SK-N-SH treated with all-trans-retinoic acid at 6 μM for 48 hours (cell line): ENCODE data around the gene FIBP.

Experiments
- ATAC-seq: fragments of 200-7000 bp; cut with Tn5 transposase; 3 replicates; pipeline ENCODE4 v1.9.1; 2020; ENCODE audit warnings: mild to moderate bottlenecking, moderate library complexity
- BACH2 ChIP-seq: fragments of 250-450 bp; sonication (Bioruptor Pico); IDR thresholded peaks from 2 replicates; pipeline ENCODE4 v1.9.0; 2021; ENCODE audit warnings: mild to moderate bottlenecking, borderline replicate concordance
- CSDC2 ChIP-seq: fragments of 250-450 bp; sonication (Bioruptor Pico); IDR thresholded peaks from 2 replicates; pipeline ENCODE4 v1.5.0; 2020; ENCODE audit warnings: mild to moderate bottlenecking, moderate library complexity
- ESRRG ChIP-seq: fragments of 250-450 bp; sonication (Bioruptor Pico); IDR thresholded peaks from 2 replicates; pipeline ENCODE4 v1.6.1; 2021; ENCODE audit warnings: mild to moderate bottlenecking
- GLIS3 ChIP-seq: fragments of 250-450 bp; sonication (Bioruptor Pico); IDR thresholded peaks from 2 replicates; pipeline ENCODE4 v1.5.0; 2020; ENCODE audit warnings: mild to moderate bottlenecking, moderate library complexity
- ISL1 ChIP-seq: fragments of 250-450 bp; sonication (Bioruptor Pico); IDR thresholded peaks from 2 replicates; pipeline ENCODE4 v2.1.2; 2022; ENCODE audit warnings: mild to moderate bottlenecking, moderate library complexity
- OSR1 ChIP-seq: fragments of 250-450 bp; sonication (Bioruptor Pico); IDR thresholded peaks from 2 replicates; pipeline ENCODE4 v1.8.0; 2022; ENCODE audit warnings: moderate library complexity, mild to moderate bottlenecking, inconsistent platforms
- RARB ChIP-seq: fragments of 250-450 bp; sonication (Bioruptor Pico); IDR thresholded peaks from 2 replicates; pipeline ENCODE4 v1.8.0; 2021; ENCODE audit warnings: mild to moderate bottlenecking, moderate library complexity
- SNAI2 ChIP-seq: fragments of 250-450 bp; sonication (Bioruptor Pico); IDR thresholded peaks from 2 replicates; pipeline ENCODE4 v1.5.0; 2020; ENCODE audit warnings: mild to moderate bottlenecking, moderate library complexity
- TCF4 ChIP-seq: fragments of 250-450 bp; sonication (Bioruptor Pico); IDR thresholded peaks from 2 replicates; pipeline ENCODE4 v1.8.0; 2021; ENCODE audit warnings: mild to moderate bottlenecking, moderate library complexity, borderline replicate concordance
- TOX ChIP-seq: fragments of 250-450 bp; sonication (Bioruptor Pico); IDR thresholded peaks from 2 replicates; pipeline ENCODE4 v1.8.0; 2021; ENCODE audit warnings: mild to moderate bottlenecking, moderate library complexity, borderline replicate concordance
- ZC3H10 ChIP-seq: fragments of 250-450 bp; sonication (Bioruptor Pico); IDR thresholded peaks from 2 replicates; pipeline ENCODE4 v1.5.1; 2021; ENCODE audit warnings: mild to moderate bottlenecking, moderate library complexity
- ZFP3 ChIP-seq: fragments of 250-450 bp; sonication (Bioruptor Pico); IDR thresholded peaks from 2 replicates; pipeline ENCODE4 v1.5.0; 2020; ENCODE audit warnings: mild to moderate bottlenecking, moderate library complexity
- ZFP30 ChIP-seq: fragments of 450-650 bp; formaldehyde crosslinking; IDR thresholded peaks from 2 replicates; pipeline ENCODE4 v1.5.0; 2022; ENCODE audit warnings: mild to moderate bottlenecking, moderate library complexity
- ZNF565 ChIP-seq: fragments of 450-650 bp; formaldehyde crosslinking; conservative IDR thresholded peaks from 2 replicates; pipeline ENCODE4 v1.5.0; 2020; ENCODE audit warnings: low read depth, mild to moderate bottlenecking, moderate library complexity
- ZNF70 ChIP-seq: fragments of 450-650 bp; formaldehyde crosslinking; IDR thresholded peaks from 2 replicates; pipeline ENCODE4 v1.5.0; 2020; ENCODE audit warnings: mild to moderate bottlenecking, moderate library complexity
- ZNF8 ChIP-seq: fragments of 450-650 bp; formaldehyde crosslinking; IDR thresholded peaks from 2 replicates; pipeline ENCODE4 v1.5.0; 2020; ENCODE audit warnings: mild to moderate bottlenecking, moderate library complexity
- TF ChIP-seq, protein P1 (sequence below): fragments of 250-450 bp; sonication (Bioruptor Pico); IDR thresholded peaks from 2 replicates; pipeline ENCODE4 v1.5.1; 2020; ENCODE audit warnings: low read depth, mild to moderate bottlenecking, moderate library complexity
- TF ChIP-seq, protein P2 (sequence below): fragments of 250-450 bp; sonication (Bioruptor Pico); IDR thresholded peaks from 2 replicates; pipeline ENCODE4 v1.8.0; 2021; ENCODE audit warnings: low read depth, mild to moderate bottlenecking, moderate library complexity, borderline replicate concordance
- TF ChIP-seq, protein P3 (sequence below): fragments of 250-450 bp; sonication (Bioruptor Pico); IDR thresholded peaks from 2 replicates; pipeline ENCODE4 v1.5.0; 2020; ENCODE audit warnings: mild to moderate bottlenecking, moderate library complexity
- TF ChIP-seq, protein P4 (sequence below): fragments of 250-450 bp; sonication (Bioruptor Pico); IDR thresholded peaks from 2 replicates; pipeline ENCODE4 v1.5.1; 2021; ENCODE audit warnings: mild to moderate bottlenecking, moderate library complexity
- TF ChIP-seq, protein P5 (sequence below): fragments of 250-450 bp; sonication (Bioruptor Pico); IDR thresholded peaks from 2 replicates; pipeline ENCODE4 v1.8.0; 2020; ENCODE audit warnings: mild to moderate bottlenecking, moderate library complexity, borderline replicate concordance

The FIBP gene

DNA sequence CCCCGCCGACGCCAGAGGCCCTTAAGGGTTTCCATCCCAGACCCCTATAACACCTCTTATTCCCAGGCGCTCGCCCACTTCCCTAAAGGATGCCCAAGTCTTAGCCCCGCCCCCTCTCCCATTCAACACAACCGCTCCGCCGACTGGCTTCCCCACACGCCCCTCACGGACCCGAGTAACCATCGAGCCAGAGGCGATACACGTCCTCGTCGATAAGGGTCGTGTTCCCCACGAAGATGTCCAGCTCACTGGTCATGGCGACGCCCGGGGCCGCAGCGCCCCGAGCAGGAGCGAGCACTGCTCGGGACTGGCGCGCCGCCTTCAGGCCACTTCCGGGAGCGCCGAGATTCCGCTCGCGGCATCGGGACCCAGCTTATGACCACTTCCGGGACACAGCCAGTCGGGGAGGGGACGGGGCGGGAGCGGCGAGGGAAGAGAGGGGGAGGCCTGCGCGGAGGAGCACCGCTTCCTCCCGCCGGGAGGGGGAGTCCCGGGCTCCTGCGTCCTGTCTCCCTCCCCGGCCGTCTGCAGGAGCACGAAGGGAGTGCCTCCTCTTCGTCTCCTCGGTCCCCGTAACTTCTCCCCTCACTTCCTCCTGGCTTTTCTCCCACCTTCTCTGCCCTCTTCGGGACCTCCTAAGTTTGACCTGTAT lies at the start of gene FIBP:
TSS of gene FIBP (minus strand) at position 309 of the 652 bp plus-strand sequence. CDS start at position 256, 53 bp downstream.
- peak; percentile 73 for ATAC-seq
- no peak for TF ChIP-seq RARB (CRISPR knock-in tag)
- TF ChIP-seq, protein P1, sequence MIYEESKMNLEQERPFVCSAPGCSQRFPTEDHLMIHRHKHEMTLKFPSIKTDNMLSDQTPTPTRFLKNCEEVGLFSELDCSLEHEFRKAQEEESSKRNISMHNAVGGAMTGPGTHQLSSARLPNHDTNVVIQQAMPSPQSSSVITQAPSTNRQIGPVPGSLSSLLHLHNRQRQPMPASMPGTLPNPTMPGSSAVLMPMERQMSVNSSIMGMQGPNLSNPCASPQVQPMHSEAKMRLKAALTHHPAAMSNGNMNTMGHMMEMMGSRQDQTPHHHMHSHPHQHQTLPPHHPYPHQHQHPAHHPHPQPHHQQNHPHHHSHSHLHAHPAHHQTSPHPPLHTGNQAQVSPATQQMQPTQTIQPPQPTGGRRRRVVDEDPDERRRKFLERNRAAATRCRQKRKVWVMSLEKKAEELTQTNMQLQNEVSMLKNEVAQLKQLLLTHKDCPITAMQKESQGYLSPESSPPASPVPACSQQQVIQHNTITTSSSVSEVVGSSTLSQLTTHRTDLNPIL: no peak
- TF ChIP-seq ZFP3 (CRISPR knock-in tag): 0 out of 2 replicates have a peak, but pooled peaks have one; percentile 15
- no peak for TF ChIP-seq GLIS3
- TF ChIP-seq ISL1: no peak
- TF ChIP-seq TOX (CRISPR knock-in tag): no peak
- TF ChIP-seq ZNF565 (CRISPR knock-in tag): no peak
- TF ChIP-seq, all 23 proteins: peak for 1

DNA sequence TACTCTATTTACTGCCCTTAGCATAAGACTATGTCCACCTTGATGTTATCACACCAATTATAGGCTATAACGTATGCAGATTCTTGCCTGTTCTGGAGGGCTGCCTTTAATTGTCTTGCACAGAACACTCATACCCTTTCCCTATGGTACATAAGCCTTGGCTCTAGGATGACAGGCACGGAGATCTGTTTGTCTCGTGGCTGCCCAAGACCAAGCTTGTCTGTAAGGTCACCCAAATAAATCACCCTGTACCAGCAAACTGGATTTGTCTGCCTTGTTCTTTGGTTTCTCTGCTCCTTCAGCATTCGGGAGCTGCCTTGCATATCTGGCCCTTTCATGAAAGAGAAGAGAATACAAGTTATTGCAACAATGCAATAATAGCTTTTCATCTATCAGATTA lies 49.5 kb upstream of the FIBP start:
- TF ChIP-seq ESRRG (no peak), OSR1 (CRISPR knock-in tag) (no peak), CSDC2 (CRISPR knock-in tag) (no peak), TCF4 (CRISPR knock-in tag) (no peak), ZNF8 (no peak), TOX (CRISPR knock-in tag) (no peak), ZNF70 (CRISPR knock-in tag) (no peak), ISL1 (no peak), ZFP30 (CRISPR knock-in tag) (no peak), ZC3H10 (no peak), SNAI2 (CRISPR knock-in tag) (no peak), ZNF565 (CRISPR knock-in tag) (no peak), ZFP3 (CRISPR knock-in tag) (no peak), RARB (CRISPR knock-in tag) (no peak)
- TF ChIP-seq, protein P2, sequence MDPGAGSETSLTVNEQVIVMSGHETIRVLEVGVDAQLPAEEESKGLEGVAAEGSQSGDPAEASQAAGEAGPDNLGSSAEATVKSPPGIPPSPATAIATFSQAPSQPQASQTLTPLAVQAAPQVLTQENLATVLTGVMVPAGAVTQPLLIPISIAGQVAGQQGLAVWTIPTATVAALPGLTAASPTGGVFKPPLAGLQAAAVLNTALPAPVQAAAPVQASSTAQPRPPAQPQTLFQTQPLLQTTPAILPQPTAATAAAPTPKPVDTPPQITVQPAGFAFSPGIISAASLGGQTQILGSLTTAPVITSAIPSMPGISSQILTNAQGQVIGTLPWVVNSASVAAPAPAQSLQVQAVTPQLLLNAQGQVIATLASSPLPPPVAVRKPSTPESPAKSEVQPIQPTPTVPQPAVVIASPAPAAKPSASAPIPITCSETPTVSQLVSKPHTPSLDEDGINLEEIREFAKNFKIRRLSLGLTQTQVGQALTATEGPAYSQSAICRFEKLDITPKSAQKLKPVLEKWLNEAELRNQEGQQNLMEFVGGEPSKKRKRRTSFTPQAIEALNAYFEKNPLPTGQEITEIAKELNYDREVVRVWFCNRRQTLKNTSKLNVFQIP (CRISPR knock-in tag): no peak
- TF ChIP-seq, protein P3, sequence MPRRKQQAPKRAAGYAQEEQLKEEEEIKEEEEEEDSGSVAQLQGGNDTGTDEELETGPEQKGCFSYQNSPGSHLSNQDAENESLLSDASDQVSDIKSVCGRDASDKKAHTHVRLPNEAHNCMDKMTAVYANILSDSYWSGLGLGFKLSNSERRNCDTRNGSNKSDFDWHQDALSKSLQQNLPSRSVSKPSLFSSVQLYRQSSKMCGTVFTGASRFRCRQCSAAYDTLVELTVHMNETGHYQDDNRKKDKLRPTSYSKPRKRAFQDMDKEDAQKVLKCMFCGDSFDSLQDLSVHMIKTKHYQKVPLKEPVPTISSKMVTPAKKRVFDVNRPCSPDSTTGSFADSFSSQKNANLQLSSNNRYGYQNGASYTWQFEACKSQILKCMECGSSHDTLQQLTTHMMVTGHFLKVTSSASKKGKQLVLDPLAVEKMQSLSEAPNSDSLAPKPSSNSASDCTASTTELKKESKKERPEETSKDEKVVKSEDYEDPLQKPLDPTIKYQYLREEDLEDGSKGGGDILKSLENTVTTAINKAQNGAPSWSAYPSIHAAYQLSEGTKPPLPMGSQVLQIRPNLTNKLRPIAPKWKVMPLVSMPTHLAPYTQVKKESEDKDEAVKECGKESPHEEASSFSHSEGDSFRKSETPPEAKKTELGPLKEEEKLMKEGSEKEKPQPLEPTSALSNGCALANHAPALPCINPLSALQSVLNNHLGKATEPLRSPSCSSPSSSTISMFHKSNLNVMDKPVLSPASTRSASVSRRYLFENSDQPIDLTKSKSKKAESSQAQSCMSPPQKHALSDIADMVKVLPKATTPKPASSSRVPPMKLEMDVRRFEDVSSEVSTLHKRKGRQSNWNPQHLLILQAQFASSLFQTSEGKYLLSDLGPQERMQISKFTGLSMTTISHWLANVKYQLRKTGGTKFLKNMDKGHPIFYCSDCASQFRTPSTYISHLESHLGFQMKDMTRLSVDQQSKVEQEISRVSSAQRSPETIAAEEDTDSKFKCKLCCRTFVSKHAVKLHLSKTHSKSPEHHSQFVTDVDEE: no peak
- TF ChIP-seq, protein P4, sequence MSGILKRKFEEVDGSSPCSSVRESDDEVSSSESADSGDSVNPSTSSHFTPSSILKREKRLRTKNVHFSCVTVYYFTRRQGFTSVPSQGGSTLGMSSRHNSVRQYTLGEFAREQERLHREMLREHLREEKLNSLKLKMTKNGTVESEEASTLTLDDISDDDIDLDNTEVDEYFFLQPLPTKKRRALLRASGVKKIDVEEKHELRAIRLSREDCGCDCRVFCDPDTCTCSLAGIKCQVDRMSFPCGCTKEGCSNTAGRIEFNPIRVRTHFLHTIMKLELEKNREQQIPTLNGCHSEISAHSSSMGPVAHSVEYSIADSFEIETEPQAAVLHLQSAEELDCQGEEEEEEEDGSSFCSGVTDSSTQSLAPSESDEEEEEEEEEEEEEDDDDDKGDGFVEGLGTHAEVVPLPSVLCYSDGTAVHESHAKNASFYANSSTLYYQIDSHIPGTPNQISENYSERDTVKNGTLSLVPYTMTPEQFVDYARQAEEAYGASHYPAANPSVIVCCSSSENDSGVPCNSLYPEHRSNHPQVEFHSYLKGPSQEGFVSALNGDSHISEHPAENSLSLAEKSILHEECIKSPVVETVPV: no peak
- TF ChIP-seq, protein P1: no peak

DNA sequence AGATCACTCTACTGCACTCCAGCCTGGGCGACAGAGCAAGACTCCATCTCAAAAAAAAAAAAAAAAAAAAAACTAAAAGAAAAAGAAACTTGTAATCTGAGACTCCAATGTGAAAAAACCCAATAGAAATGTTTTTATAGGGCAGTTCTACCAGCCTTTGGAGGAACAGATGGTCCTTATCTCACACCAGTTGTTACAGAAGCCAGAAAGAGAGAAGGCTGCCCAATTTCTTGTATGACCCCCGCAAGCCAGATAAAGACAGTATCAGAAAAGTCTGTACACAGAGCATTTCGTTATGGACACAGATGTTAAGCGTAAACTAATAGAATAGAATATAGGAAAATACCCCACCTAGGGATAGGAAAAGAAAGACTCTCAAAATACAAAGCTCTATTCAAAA lies 45.7 kb upstream of the FIBP start:
- ATAC-seq: no peak
- TF ChIP-seq TCF4 (CRISPR knock-in tag): 0 out of 2 replicates have a peak, but pooled peaks have one; percentile 32
- no peak for TF ChIP-seq GLIS3
- TF ChIP-seq ESRRG: no peak
- TF ChIP-seq, protein P5, sequence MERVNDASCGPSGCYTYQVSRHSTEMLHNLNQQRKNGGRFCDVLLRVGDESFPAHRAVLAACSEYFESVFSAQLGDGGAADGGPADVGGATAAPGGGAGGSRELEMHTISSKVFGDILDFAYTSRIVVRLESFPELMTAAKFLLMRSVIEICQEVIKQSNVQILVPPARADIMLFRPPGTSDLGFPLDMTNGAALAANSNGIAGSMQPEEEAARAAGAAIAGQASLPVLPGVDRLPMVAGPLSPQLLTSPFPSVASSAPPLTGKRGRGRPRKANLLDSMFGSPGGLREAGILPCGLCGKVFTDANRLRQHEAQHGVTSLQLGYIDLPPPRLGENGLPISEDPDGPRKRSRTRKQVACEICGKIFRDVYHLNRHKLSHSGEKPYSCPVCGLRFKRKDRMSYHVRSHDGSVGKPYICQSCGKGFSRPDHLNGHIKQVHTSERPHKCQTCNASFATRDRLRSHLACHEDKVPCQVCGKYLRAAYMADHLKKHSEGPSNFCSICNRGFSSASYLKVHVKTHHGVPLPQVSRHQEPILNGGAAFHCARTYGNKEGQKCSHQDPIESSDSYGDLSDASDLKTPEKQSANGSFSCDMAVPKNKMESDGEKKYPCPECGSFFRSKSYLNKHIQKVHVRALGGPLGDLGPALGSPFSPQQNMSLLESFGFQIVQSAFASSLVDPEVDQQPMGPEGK (CRISPR knock-in tag): no peak
- TF ChIP-seq BACH2 (CRISPR knock-in tag): no peak
- TF ChIP-seq ZNF8: no peak

More for the DNA sequence above, 49.5 kb upstream of the FIBP start:
- ATAC-seq: no peak
